Measurements from ENCODE around the gene ERBB4. TPM values are rescaled to one million over a fixed set of nuclear protein-coding genes. Genes with fewer than 3 reads are reported as not detected.

ERBB4 gene
- total RNA-seq, 1 experiment from 2014 or later = not detected

DNA sequence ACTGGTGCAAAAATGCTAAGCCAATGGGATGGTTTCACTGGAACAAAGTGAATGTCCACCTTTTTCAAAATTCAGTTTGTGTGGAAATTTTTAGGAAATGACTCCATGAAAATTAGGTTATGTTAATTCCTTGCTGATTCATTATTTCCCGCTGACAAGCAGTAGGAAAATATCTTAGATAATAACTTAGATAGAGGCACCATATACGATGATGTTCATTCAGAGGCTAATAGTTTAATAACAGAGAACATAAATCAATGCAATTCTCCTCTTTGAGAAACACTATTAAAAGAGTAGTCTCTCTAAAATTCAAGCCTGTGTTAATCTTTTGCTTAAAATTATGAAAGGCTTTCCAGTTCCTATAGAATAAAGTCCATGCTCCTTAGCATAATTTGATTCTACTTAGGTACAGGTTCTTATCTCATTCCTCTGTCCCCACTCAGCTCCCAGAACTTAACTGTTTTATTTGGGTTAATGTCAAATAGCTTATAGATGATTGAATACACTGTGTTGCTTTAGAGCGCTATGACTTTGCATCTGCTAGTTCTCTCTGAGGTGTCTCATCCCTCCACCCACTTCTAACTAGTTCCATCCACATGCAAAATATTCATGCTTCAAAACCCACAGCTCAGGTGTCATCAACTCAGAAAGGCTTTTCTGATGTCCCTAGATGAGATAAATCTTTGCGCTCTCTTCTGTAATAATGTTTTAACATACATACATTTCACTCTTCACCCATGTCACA is 503.6 kb downstream of the ERBB4 start:
- no TSS peak for BruUV-seq (replicated peaks)
- ChIA-PET CTCF (interaction anchor here (0.7 kb wide), 1 partner anchor 707 kb away, joined by 3 read pairs; no protein-coding TSS in a partner anchor), POLR2A (no interaction called here)
- Mint-ChIP-seq H3K27me3 (ENCODE audit: insufficient read depth, unreplicated experiment) (peaks cover 48% of the 10 kb centered on the region), H3K27ac (ENCODE audit: low read depth, unreplicated experiment) (no peak overlapping the region), H3K9me3 (ENCODE audit: unreplicated experiment) (no peaks in the 10 kb centered on the region), H3K4me3 (ENCODE audit: unreplicated experiment) (no peak overlapping the region), H3K4me1 (ENCODE audit: insufficient read depth, unreplicated experiment) (no peaks in the 10 kb centered on the region), H3K36me3 (ENCODE audit: insufficient read depth, unreplicated experiment) (no peaks in the 10 kb centered on the region)
- intact Hi-C loops (cut with micrococcal nuclease) = no loop called here
- no peak for DNase-seq (ENCODE audit: unreplicated experiment)
- TF ChIP-seq, protein P1, sequence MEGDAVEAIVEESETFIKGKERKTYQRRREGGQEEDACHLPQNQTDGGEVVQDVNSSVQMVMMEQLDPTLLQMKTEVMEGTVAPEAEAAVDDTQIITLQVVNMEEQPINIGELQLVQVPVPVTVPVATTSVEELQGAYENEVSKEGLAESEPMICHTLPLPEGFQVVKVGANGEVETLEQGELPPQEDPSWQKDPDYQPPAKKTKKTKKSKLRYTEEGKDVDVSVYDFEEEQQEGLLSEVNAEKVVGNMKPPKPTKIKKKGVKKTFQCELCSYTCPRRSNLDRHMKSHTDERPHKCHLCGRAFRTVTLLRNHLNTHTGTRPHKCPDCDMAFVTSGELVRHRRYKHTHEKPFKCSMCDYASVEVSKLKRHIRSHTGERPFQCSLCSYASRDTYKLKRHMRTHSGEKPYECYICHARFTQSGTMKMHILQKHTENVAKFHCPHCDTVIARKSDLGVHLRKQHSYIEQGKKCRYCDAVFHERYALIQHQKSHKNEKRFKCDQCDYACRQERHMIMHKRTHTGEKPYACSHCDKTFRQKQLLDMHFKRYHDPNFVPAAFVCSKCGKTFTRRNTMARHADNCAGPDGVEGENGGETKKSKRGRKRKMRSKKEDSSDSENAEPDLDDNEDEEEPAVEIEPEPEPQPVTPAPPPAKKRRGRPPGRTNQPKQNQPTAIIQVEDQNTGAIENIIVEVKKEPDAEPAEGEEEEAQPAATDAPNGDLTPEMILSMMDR (IDR thresholded peaks at IDR 0.05; ENCODE audit: unreplicated experiment) = no peak

DNA sequence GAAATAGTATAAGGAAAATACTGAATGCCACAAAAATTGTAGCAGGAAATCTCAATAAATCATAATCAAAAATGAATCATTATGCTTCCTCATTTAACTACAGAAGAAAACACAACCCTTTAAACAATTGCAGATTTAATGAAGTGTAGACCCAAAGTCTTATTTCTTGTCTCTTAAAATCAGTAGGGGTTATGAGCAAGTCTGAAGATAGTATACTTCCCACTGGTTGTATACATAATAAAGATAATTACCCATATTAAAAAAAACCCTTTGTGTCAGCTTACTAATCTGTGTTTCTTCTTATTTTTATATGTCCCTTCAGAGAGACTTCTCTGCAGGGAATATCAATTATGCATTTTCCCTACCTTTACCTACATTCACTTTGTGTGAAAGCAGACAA is 504.7 kb downstream of the ERBB4 start:
- H3K4me1 Mint-ChIP-seq (ENCODE audit: insufficient read depth, unreplicated experiment) = no peaks in the 10 kb centered on the region
- no peaks in the 10 kb centered on the region for H3K36me3 Mint-ChIP-seq (ENCODE audit: insufficient read depth, unreplicated experiment)
- TF ChIP-seq, protein P1 (IDR thresholded peaks at IDR 0.05; ENCODE audit: unreplicated experiment) = no peak
- CTCF ChIA-PET = interaction anchor here (0.7 kb wide), 1 partner anchor 708 kb away, joined by 3 read pairs; no protein-coding TSS in a partner anchor
- no peak overlapping the region for H3K27ac Mint-ChIP-seq (ENCODE audit: low read depth, unreplicated experiment)
- no peak for DNase-seq (ENCODE audit: unreplicated experiment)
- BruUV-seq (replicated peaks) = no TSS peak
- POLR2A ChIA-PET = no interaction called here
- no peaks in the 10 kb centered on the region for H3K9me3 Mint-ChIP-seq (ENCODE audit: unreplicated experiment)
- intact Hi-C loops (cut with micrococcal nuclease) = no loop called here
- H3K4me3 Mint-ChIP-seq (ENCODE audit: unreplicated experiment) = no peak overlapping the region
- peaks cover 50% of the 10 kb centered on the region for H3K27me3 Mint-ChIP-seq (ENCODE audit: insufficient read depth, unreplicated experiment)

GRCh38 chr2:212032536-212033219 is 505.9 kb downstream of the ERBB4 start:
- intact Hi-C loops (cut with micrococcal nuclease) = no loop called here
- BruUV-seq (replicated peaks) = no TSS peak
- POLR2A ChIA-PET = no interaction called here
- Mint-ChIP-seq H3K4me1 (ENCODE audit: insufficient read depth, unreplicated experiment) (no peaks in the 10 kb centered on the region), H3K36me3 (ENCODE audit: insufficient read depth, unreplicated experiment) (no peaks in the 10 kb centered on the region), H3K9me3 (ENCODE audit: unreplicated experiment) (no peaks in the 10 kb centered on the region), H3K27ac (ENCODE audit: low read depth, unreplicated experiment) (no peak overlapping the region), H3K4me3 (ENCODE audit: unreplicated experiment) (no peak overlapping the region), H3K27me3 (ENCODE audit: insufficient read depth, unreplicated experiment) (peaks cover 48% of the 10 kb centered on the region)
- DNase-seq (ENCODE audit: unreplicated experiment) = no peak
- TF ChIP-seq, protein P1 (IDR thresholded peaks at IDR 0.05; ENCODE audit: unreplicated experiment) = no peak
- CTCF ChIA-PET = no interaction called here

DNA sequence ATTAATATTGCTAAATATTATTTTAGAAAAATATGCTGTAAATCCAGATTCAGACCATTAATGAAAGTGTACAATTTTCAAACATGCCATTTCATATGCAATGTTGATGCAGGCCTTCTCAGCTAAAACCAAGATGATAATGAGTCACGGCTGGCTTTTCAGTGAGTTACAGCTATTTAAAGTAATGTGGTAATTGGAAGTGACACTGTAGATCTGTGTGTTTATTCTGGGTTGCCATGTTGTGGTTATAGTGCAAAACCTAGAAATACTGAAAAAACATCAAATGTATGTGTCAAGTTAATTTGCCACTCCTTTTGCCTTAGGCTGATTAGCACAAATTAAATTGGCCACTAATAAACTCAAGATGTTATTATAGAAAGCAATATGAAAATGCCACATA is 506.6 kb downstream of the ERBB4 start:
- ChIA-PET CTCF (no interaction called here), POLR2A (no interaction called here)
- Mint-ChIP-seq H3K27me3 (ENCODE audit: insufficient read depth, unreplicated experiment) (peaks cover 42% of the 10 kb centered on the region), H3K4me1 (ENCODE audit: insufficient read depth, unreplicated experiment) (no peaks in the 10 kb centered on the region), H3K36me3 (ENCODE audit: insufficient read depth, unreplicated experiment) (no peaks in the 10 kb centered on the region), H3K27ac (ENCODE audit: low read depth, unreplicated experiment) (no peak overlapping the region), H3K4me3 (ENCODE audit: unreplicated experiment) (no peak overlapping the region), H3K9me3 (ENCODE audit: unreplicated experiment) (no peaks in the 10 kb centered on the region)
- DNase-seq (ENCODE audit: unreplicated experiment) = peak; percentile 17
- TF ChIP-seq, protein P1 (IDR thresholded peaks at IDR 0.05; ENCODE audit: unreplicated experiment) = no peak
- no TSS peak for BruUV-seq (replicated peaks)
- intact Hi-C loops (cut with micrococcal nuclease) = no loop called here
